Parathyroid adenoma (tissue), 2 donors: ENCODE measurements around the gene TAS2R13.

Experiments used
- H2AFZ ChIP-seq: fragments of 300-600 bp; sonication (generic); one replicate; pipeline ENCODE4 v1.7.0; 2017; ENCODE audit warnings: antibody characterized with exemption, mild to moderate bottlenecking
- H3K27ac ChIP-seq: fragments of 300-600 bp; sonication (generic); one replicate; pipeline ENCODE4 v1.7.0; 2017
- H3K27me3 ChIP-seq: fragments of 300-600 bp; sonication (generic); one replicate; pipeline ENCODE4 v1.7.0; 2017; ENCODE audit warnings: low read length; ENCODE audit not compliant: control insufficient read depth, insufficient read depth
- H3K36me3 ChIP-seq: fragments of 300-600 bp; sonication (generic); one replicate; pipeline ENCODE4 v1.7.0; 2017; ENCODE audit warnings: low read length; ENCODE audit not compliant: control insufficient read depth, insufficient read depth
- H3K4me1 ChIP-seq: fragments of 300-600 bp; sonication (generic); one replicate; pipeline ENCODE4 v1.7.0; 2017; ENCODE audit warnings: control low read depth
- H3K4me2 ChIP-seq: fragments of 300-600 bp; sonication (generic); one replicate; pipeline ENCODE4 v1.7.0; 2017; ENCODE audit warnings: low read length
- H3K4me3 ChIP-seq: fragments of 300-600 bp; sonication (generic); one replicate; pipeline ENCODE4 v1.7.0; 2017; ENCODE audit warnings: low read depth, low read length
- H3K79me2 ChIP-seq: fragments of 300-600 bp; sonication (generic); one replicate; pipeline ENCODE4 v1.7.0; 2017; ENCODE audit warnings: control low read depth
- H3K9ac ChIP-seq: fragments of 300-600 bp; sonication (generic); one replicate; pipeline ENCODE4 v1.7.0; 2017; ENCODE audit warnings: mild to moderate bottlenecking
- H3K9me3 ChIP-seq: fragments of 300-600 bp; sonication (generic); one replicate; pipeline ENCODE4 v1.7.0; 2017; ENCODE audit warnings: low read length; ENCODE audit not compliant: control insufficient read depth
- TF ChIP-seq, protein P1 (sequence below): fragments of 300-600 bp; sonication (generic); IDR thresholded peaks from one replicate; pipeline ENCODE4 v1.7.0; 2017; ENCODE audit warnings: antibody characterized with exemption, mild to moderate bottlenecking
- donor health status: primary hyperparathyroidism.

The TAS2R13 gene

DNA sequence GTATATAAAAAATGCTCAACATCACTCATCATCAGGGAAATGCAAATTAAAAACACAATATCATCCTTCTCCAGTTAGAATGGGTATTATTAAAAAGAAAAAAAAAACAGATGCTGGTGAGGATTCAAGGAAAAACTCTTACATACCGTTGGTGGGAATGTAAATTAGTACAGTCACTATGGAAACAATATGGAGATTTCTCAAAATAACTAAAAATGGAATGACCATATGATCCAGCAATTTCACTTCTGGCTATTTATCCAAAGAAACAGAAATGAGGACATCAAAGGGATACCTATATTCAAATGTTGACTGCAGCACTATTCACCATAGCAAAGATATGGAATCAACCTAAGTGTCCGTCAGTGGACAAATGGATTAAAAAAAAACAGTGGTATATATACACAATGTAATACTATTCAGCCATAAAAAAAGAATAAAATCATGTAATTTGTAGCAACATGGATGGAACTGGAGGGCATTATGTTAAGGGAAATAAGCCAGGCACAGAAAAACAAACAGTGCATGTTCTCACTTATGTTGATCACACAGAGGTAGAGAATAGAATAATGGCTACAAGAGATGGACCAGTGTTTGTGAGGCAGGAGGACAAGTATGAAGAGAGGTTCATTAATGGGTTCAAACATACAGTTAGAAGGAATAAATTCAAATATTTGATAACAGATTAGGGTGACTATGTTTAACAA, 45.7 kb downstream of the TAS2R13 start:
- Histone ChIP-seq H3K36me3 (no peaks in the 10 kb centered on the region), H3K4me3 (no peak overlapping the region), H3K9me3 (no peaks in the 10 kb centered on the region), H3K27ac (no peak overlapping the region), H3K9ac (no peak overlapping the region), H3K4me2 (no peak overlapping the region), H2AFZ (no peak overlapping the region), H3K79me2 (no peaks in the 10 kb centered on the region), H3K27me3 (no peaks in the 10 kb centered on the region), H3K4me1 (no peaks in the 10 kb centered on the region)
- TF ChIP-seq, protein P1, sequence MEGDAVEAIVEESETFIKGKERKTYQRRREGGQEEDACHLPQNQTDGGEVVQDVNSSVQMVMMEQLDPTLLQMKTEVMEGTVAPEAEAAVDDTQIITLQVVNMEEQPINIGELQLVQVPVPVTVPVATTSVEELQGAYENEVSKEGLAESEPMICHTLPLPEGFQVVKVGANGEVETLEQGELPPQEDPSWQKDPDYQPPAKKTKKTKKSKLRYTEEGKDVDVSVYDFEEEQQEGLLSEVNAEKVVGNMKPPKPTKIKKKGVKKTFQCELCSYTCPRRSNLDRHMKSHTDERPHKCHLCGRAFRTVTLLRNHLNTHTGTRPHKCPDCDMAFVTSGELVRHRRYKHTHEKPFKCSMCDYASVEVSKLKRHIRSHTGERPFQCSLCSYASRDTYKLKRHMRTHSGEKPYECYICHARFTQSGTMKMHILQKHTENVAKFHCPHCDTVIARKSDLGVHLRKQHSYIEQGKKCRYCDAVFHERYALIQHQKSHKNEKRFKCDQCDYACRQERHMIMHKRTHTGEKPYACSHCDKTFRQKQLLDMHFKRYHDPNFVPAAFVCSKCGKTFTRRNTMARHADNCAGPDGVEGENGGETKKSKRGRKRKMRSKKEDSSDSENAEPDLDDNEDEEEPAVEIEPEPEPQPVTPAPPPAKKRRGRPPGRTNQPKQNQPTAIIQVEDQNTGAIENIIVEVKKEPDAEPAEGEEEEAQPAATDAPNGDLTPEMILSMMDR, result no peak

DNA sequence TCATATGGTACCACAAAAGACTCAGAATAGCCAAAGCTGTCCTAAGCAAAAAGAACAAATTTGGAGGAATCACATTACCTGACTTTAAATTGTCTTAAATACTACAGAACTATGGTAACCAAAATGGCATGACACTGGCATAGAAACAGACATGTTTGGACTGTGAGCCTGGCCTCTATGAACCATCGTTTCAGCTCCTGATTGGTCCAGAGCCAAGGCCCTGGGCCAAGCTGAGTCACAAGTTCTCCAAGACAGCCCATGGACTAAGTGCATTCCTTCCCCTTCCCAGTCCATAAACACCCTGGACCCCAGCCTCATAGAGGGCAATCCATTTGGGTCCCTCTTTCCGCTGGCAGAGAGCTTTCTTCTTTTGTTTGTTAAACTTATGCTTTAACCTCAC, 48.0 kb downstream of the TAS2R13 start:
- no peak overlapping the region for H3K4me3 ChIP-seq
- H3K27me3 ChIP-seq, result no peaks in the 10 kb centered on the region
- TF ChIP-seq, protein P1, result no peak

More for the DNA sequence above, 48.0 kb downstream of the TAS2R13 start:
- Histone ChIP-seq H2AFZ (no peak overlapping the region), H3K4me2 (no peak overlapping the region), H3K4me1 (no peaks in the 10 kb centered on the region), H3K9me3 (no peaks in the 10 kb centered on the region), H3K9ac (no peak overlapping the region), H3K79me2 (peaks cover 3% of the 10 kb centered on the region), H3K27ac (no peak overlapping the region), H3K36me3 (no peaks in the 10 kb centered on the region)
